H9 (cell line): ENCODE measurements around the gene RUNX1. TPM values are rescaled to one million over a fixed set of nuclear protein-coding genes. Genes with fewer than 3 reads are reported as not detected.

ENCODE experiments used
- DNase-seq: peaks from one replicate; pipeline ENCODE4 v3.0.0-alpha.2; 2017
- H2AFZ ChIP-seq: one replicate; pipeline ENCODE4 v1.6.1; 2013; ENCODE audit warnings: mild to moderate bottlenecking, low read length, control low read depth, moderate library complexity
- H2AK5ac ChIP-seq: 2 replicates; pipeline ENCODE4 v1.6.1; 2013; ENCODE audit warnings: low read length, control low read depth, mixed read lengths; ENCODE audit not compliant: insufficient read length
- H2BK120ac ChIP-seq: one replicate; pipeline ENCODE4 v1.6.1; 2013; ENCODE audit warnings: low read depth, mild to moderate bottlenecking, low read length, control low read depth, inconsistent platforms; ENCODE audit not compliant: poor library complexity, severe bottlenecking
- H2BK12ac ChIP-seq: 2 replicates; pipeline ENCODE4 v1.6.1; 2013; ENCODE audit warnings: low read length, control low read depth, mixed read lengths, low read depth; ENCODE audit not compliant: insufficient read length
- H2BK15ac ChIP-seq: 2 replicates; pipeline ENCODE4 v1.6.1; 2013; ENCODE audit warnings: low read depth, low read length, control low read depth
- H2BK20ac ChIP-seq: one replicate; pipeline ENCODE4 v1.6.1; 2013; ENCODE audit warnings: low read depth, mild to moderate bottlenecking, low read length, control low read depth, inconsistent platforms; ENCODE audit not compliant: poor library complexity, severe bottlenecking
- H2BK5ac ChIP-seq: 2 replicates; pipeline ENCODE4 v1.6.1; 2013; ENCODE audit warnings: low read length, control low read depth, mixed read lengths; ENCODE audit not compliant: insufficient read length
- H3K14ac ChIP-seq: 2 replicates; pipeline ENCODE4 v1.6.1; 2013; ENCODE audit warnings: low read length, control low read depth; ENCODE audit not compliant: insufficient read depth
- H3K18ac ChIP-seq: 2 replicates; pipeline ENCODE4 v1.6.1; 2013; ENCODE audit warnings: low read depth, mild to moderate bottlenecking, mixed read lengths, low read length, control low read depth; ENCODE audit not compliant: insufficient read length
- H3K23ac ChIP-seq: 2 replicates; pipeline ENCODE4 v1.6.1; 2013; ENCODE audit warnings: low read length, control low read depth, mixed read lengths, low read depth; ENCODE audit not compliant: insufficient read length
- H3K23me2 ChIP-seq: 2 replicates; pipeline ENCODE4 v1.6.1; 2013; ENCODE audit warnings: low read depth, mild to moderate bottlenecking, mixed read lengths, low read length, control low read depth; ENCODE audit not compliant: insufficient read length, poor library complexity, severe bottlenecking
- H3K27ac ChIP-seq: 2 replicates; pipeline ENCODE4 v1.5.1; 2013; ENCODE audit warnings: low read length, control low read depth, mixed read lengths, low read depth; ENCODE audit not compliant: insufficient read length
- H3K27me3 ChIP-seq: 2 replicates; pipeline ENCODE4 v1.6.1; 2013; ENCODE audit warnings: low read length, control low read depth, inconsistent platforms; ENCODE audit not compliant: insufficient read depth
- H3K4ac ChIP-seq: 2 replicates; pipeline ENCODE4 v1.6.1; 2013; ENCODE audit warnings: low read depth, mild to moderate bottlenecking, control low read depth, inconsistent platforms, low read length, moderate library complexity
- H3K4me1 ChIP-seq: 2 replicates; pipeline ENCODE4 v1.6.1; 2013; ENCODE audit warnings: low read length, control low read depth, inconsistent platforms; ENCODE audit not compliant: insufficient read depth
- H3K4me2 ChIP-seq: 2 replicates; pipeline ENCODE4 v1.6.1; 2013; ENCODE audit warnings: low read length, control low read depth, mixed read lengths; ENCODE audit not compliant: insufficient read length, insufficient read depth
- H3K56ac ChIP-seq: 2 replicates; pipeline ENCODE4 v1.6.1; 2013; ENCODE audit warnings: low read depth, mild to moderate bottlenecking, mixed read lengths, low read length, control low read depth; ENCODE audit not compliant: insufficient read length
- H3K79me1 ChIP-seq: 2 replicates; pipeline ENCODE4 v1.6.1; 2013; ENCODE audit warnings: low read depth, mild to moderate bottlenecking, moderate library complexity, low read length, control low read depth, inconsistent platforms; ENCODE audit not compliant: insufficient read depth, poor library complexity, severe bottlenecking
- H3K79me2 ChIP-seq: 2 replicates; pipeline ENCODE4 v1.6.1; 2013; ENCODE audit warnings: low read length, control low read depth, inconsistent platforms; ENCODE audit not compliant: insufficient read depth
- H3K9ac ChIP-seq: 2 replicates; pipeline ENCODE4 v1.6.1; 2013; ENCODE audit warnings: low read length, control low read depth, mixed read lengths; ENCODE audit not compliant: insufficient read length; ENCODE audit errors: extremely low read depth
- H3K9me3 ChIP-seq: one replicate; pipeline ENCODE4 v1.6.1; 2013; ENCODE audit warnings: low read depth, low read length, inconsistent platforms; ENCODE audit not compliant: control insufficient read depth
- H3T11ph ChIP-seq: one replicate; pipeline ENCODE4 v1.6.1; 2013; ENCODE audit warnings: mild to moderate bottlenecking, low read length, control low read depth, inconsistent platforms
- H4K20me1 ChIP-seq: one replicate; pipeline ENCODE4 v1.6.1; 2013; ENCODE audit not compliant: control insufficient read depth, insufficient read length, insufficient read depth
- H4K5ac ChIP-seq: 2 replicates; pipeline ENCODE4 v1.6.1; 2013; ENCODE audit warnings: low read depth, mild to moderate bottlenecking, mixed read lengths, low read length, control low read depth; ENCODE audit not compliant: insufficient read length
- H4K8ac ChIP-seq: replicated peaks from 2 replicates; pipeline ENCODE4 v1.6.1; 2013; ENCODE audit warnings: low read length, control low read depth, mixed read lengths, low read depth; ENCODE audit not compliant: insufficient read length
- H4K91ac ChIP-seq: 2 replicates; pipeline ENCODE4 v1.6.1; 2013; ENCODE audit warnings: low read depth, mild to moderate bottlenecking, moderate library complexity, mixed read lengths, low read length, control low read depth; ENCODE audit not compliant: insufficient read length
- H3K27ac Mint-ChIP-seq, 3 experiments: 2 replicates in 2 of 3; 3 replicates in 1 of 3; pipeline ENCODE4 v1.8.0; 2020 to 2021; ENCODE audit warnings: mixed read lengths in 3 of 3, mild to moderate bottlenecking in 1 of 3, moderate library complexity in 1 of 3
- H3K27me3 Mint-ChIP-seq: 2 replicates; pipeline ENCODE4 v1.8.0; 2021; ENCODE audit warnings: low read depth, mild to moderate bottlenecking, moderate library complexity, mixed read lengths
- H3K36me3 Mint-ChIP-seq, 3 experiments: 2 replicates in 2 of 3; 3 replicates in 1 of 3; pipeline ENCODE4 v1.8.0; 2020 to 2021; ENCODE audit warnings: low read depth in 3 of 3, mixed read lengths in 3 of 3; ENCODE audit not compliant: insufficient read depth in 1 of 3
- H3K4me1 Mint-ChIP-seq, 2 experiments: 2 replicates each; pipeline ENCODE4 v1.8.0; 2020; ENCODE audit warnings: mixed read lengths in 2 of 2
- H3K4me3 Mint-ChIP-seq, 2 experiments: 2 replicates in 1 of 2; 3 replicates in 1 of 2; pipeline ENCODE4 v1.8.0; 2020 to 2021; ENCODE audit warnings: mild to moderate bottlenecking in 2 of 2, mixed read lengths in 2 of 2, moderate library complexity in 1 of 2
- H3K9me3 Mint-ChIP-seq, 2 experiments: 2 replicates in 1 of 2; 3 replicates in 1 of 2; pipeline ENCODE4 v1.8.0; 2020; ENCODE audit warnings: mild to moderate bottlenecking in 2 of 2, mixed read lengths in 2 of 2, moderate library complexity in 1 of 2
- WGBS: extraction: QIAGEN DNeasy Blood & Tissue Kit; methylation state at CpG from one replicate; pipeline ENCODE4 v1.1.7; 2013; ENCODE audit warnings: missing lambda C conversion rate, low lambda C conversion rate, mixed read lengths; ENCODE audit not compliant: insufficient read length; ENCODE audit errors: extremely low coverage; 5-methylcytosine and 5-hydroxymethylcytosine counted together
- total RNA-seq: library from RNA; stranded (reverse); gene quantifications from 2 replicates; pipeline ENCODE4 v1.2.1, GENCODE V29; 2021
- TF ChIP-seq, protein P1 (sequence below): fragments of 200-600 bp; sonication (generic); conservative IDR thresholded peaks from 3 replicates; pipeline ENCODE4 v1.8.0; 2021; ENCODE audit warnings: antibody characterized with exemption, mild to moderate bottlenecking

Gene RUNX1
- total RNA-seq, 1 experiment from 2014 or later: 0.72 TPM

DNA sequence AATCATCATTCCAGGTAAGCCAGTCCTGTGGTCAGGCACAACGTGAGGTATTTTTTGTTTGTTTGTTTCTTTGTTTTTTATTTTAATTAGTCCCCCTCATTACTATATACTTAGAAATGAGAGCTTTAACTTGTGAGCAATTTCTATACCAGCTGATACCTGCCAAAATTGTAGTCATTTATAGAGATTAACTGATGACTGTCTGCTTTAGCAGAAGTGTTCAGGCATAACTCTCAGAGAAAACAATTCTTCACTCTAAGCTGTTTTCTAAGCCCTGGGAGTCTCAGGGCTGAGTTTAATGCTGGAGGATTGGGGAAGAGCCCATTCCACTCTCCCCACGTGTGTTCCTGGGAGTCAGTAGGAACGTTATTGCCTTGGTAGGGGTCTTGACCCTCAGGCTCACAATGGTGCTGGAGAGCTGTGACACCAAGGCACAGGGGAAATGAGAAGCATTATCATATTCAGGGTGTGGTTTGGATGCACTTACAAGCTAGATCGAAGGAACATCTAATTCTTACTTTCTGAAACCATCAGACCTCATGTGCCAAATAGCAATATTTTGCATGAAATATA is 212.1 kb downstream of the RUNX1 start:
- Histone ChIP-seq H3K9ac (no peak overlapping the region), H4K91ac (no peak overlapping the region), H2BK15ac (no peak overlapping the region), H3K4ac (no peak overlapping the region), H3K23me2 (no peaks in the 10 kb centered on the region), H4K8ac (no peak overlapping the region), H2AFZ (no peak overlapping the region), H3K18ac (no peak overlapping the region), H2BK12ac (no peak overlapping the region), H3K23ac (no peak overlapping the region), H2BK20ac (no peak overlapping the region), H4K20me1 (no peaks in the 10 kb centered on the region), H2BK120ac (no peak overlapping the region), H3T11ph (no peak overlapping the region), H3K9me3 (no peaks in the 10 kb centered on the region), H4K5ac (no peak overlapping the region), H3K56ac (no peak overlapping the region), H3K4me2 (no peak overlapping the region), H3K14ac (no peak overlapping the region; the same call in 1 of the 2 replicates), H3K79me2 (no peaks in the 10 kb centered on the region), H3K27ac (no peak overlapping the region), H2BK5ac (no peak overlapping the region), H3K27me3 (no peaks in the 10 kb centered on the region), H2AK5ac (no peak overlapping the region), H3K79me1 (no peaks in the 10 kb centered on the region), H3K4me1 (peaks cover 8% of the 10 kb centered on the region)
- H3K9me3 Mint-ChIP-seq: no peaks in the 10 kb centered on the region
- no CpG with 5 or more reads among the region's 4 CpGs for WGBS
- TF ChIP-seq, protein P1, sequence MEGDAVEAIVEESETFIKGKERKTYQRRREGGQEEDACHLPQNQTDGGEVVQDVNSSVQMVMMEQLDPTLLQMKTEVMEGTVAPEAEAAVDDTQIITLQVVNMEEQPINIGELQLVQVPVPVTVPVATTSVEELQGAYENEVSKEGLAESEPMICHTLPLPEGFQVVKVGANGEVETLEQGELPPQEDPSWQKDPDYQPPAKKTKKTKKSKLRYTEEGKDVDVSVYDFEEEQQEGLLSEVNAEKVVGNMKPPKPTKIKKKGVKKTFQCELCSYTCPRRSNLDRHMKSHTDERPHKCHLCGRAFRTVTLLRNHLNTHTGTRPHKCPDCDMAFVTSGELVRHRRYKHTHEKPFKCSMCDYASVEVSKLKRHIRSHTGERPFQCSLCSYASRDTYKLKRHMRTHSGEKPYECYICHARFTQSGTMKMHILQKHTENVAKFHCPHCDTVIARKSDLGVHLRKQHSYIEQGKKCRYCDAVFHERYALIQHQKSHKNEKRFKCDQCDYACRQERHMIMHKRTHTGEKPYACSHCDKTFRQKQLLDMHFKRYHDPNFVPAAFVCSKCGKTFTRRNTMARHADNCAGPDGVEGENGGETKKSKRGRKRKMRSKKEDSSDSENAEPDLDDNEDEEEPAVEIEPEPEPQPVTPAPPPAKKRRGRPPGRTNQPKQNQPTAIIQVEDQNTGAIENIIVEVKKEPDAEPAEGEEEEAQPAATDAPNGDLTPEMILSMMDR: no peak
- no peak overlapping the region for H3K27ac Mint-ChIP-seq
- H3K4me3 Mint-ChIP-seq: no peak overlapping the region
- H3K4me1 Mint-ChIP-seq: peaks cover 45 to 51% of the 10 kb centered on the region in 2 experiments
- no peaks in the 10 kb centered on the region for H3K36me3 Mint-ChIP-seq
- no peak for DNase-seq
- peaks cover 16% of the 10 kb centered on the region for H3K27me3 Mint-ChIP-seq
